Neural progenitor cell (in vitro differentiated cells): Measurements from ENCODE around the gene TWIST1. TPM values are rescaled to one million over a fixed set of nuclear protein-coding genes. Genes with fewer than 3 reads are reported as not detected.

Experiments used
- DNase-seq: peaks from one replicate; pipeline ENCODE4 v3.0.0-alpha.2; 2016; ENCODE audit warnings: low spot score
- H2AFZ ChIP-seq: fragments of 200-600 bp; sonication (generic); replicated peaks from 2 replicates; pipeline ENCODE4 v1.6.1; 2016; ENCODE audit warnings: antibody characterized with exemption
- H3F3A ChIP-seq: fragments of 200-600 bp; sonication (generic); 2 replicates; pipeline ENCODE4 v1.6.1; 2016; ENCODE audit warnings: antibody characterized with exemption, low read depth
- H3K27ac ChIP-seq: fragments of 200-600 bp; sonication (generic); 2 replicates; pipeline ENCODE4 v1.5.1; 2016; ENCODE audit warnings: mild to moderate bottlenecking
- H3K27me3 ChIP-seq: fragments of 200-600 bp; sonication (generic); 2 replicates; pipeline ENCODE4 v1.6.1; 2016; ENCODE audit warnings: mild to moderate bottlenecking, moderate library complexity
- H3K36me3 ChIP-seq: fragments of 200-600 bp; sonication (generic); 2 replicates; pipeline ENCODE4 v1.5.1; 2016
- H3K4me1 ChIP-seq: fragments of 200-600 bp; sonication (generic); 2 replicates; pipeline ENCODE4 v1.6.1; 2016; ENCODE audit warnings: mixed run types
- H3K4me2 ChIP-seq: fragments of 200-600 bp; sonication (generic); 2 replicates; pipeline ENCODE4 v1.6.1; 2016
- H3K4me3 ChIP-seq: fragments of 200-600 bp; sonication (generic); 2 replicates; pipeline ENCODE4 v1.5.1; 2016
- H3K79me2 ChIP-seq: fragments of 200-600 bp; sonication (generic); 2 replicates; pipeline ENCODE4 v1.6.1; 2016; ENCODE audit warnings: low read depth
- H3K9ac ChIP-seq: fragments of 200-600 bp; sonication (generic); 2 replicates; pipeline ENCODE4 v1.6.1; 2016
- H3K9me3 ChIP-seq: fragments of 200-600 bp; sonication (generic); 2 replicates; pipeline ENCODE4 v1.5.1; 2016; ENCODE audit warnings: low read depth
- H4K20me1 ChIP-seq: fragments of 200-600 bp; sonication (generic); 2 replicates; pipeline ENCODE4 v1.6.1; 2016; ENCODE audit warnings: low read depth
- H3K27ac Mint-ChIP-seq: 3 replicates; pipeline ENCODE4 v1.8.0; 2021; ENCODE audit warnings: mixed read lengths
- H3K27me3 Mint-ChIP-seq: 2 replicates; pipeline ENCODE4 v1.8.0; 2022; ENCODE audit warnings: low read depth, mild to moderate bottlenecking, inconsistent platforms, moderate library complexity, mixed read lengths; ENCODE audit not compliant: insufficient read depth
- H3K36me3 Mint-ChIP-seq: 3 replicates; pipeline ENCODE4 v1.8.0; 2021; ENCODE audit warnings: mixed read lengths
- H3K4me1 Mint-ChIP-seq: 3 replicates; pipeline ENCODE4 v1.8.0; 2021; ENCODE audit warnings: mixed read lengths
- H3K4me3 Mint-ChIP-seq: 3 replicates; pipeline ENCODE4 v1.8.0; 2021; ENCODE audit warnings: mild to moderate bottlenecking, moderate library complexity, mixed read lengths
- H3K9me3 Mint-ChIP-seq: 3 replicates; pipeline ENCODE4 v1.8.0; 2020; ENCODE audit warnings: mixed read lengths
- EZH2 ChIP-seq: fragments of 200-600 bp; sonication (generic); IDR thresholded peaks from 2 replicates; pipeline ENCODE4 v1.6.1; 2017; ENCODE audit warnings: antibody characterized with exemption, mild to moderate bottlenecking, moderate library complexity
- EZH2phosphoT487 ChIP-seq: fragments of 200-600 bp; sonication (generic); IDR thresholded peaks from 2 replicates; pipeline ENCODE4 v1.6.1; 2017; ENCODE audit warnings: antibody characterized with exemption
- total RNA-seq: library from RNA; depleted of rRNA; stranded (reverse); fragments of >200 nt; gene quantifications from 2 replicates; pipeline ENCODE4 v1.2.3, GENCODE V29; 2015; ENCODE audit warnings: low replicate concordance
- TF ChIP-seq, protein P1 (sequence below): fragments of 200-600 bp; sonication (generic); IDR thresholded peaks from 2 replicates; pipeline ENCODE4 v1.5.1; 2017; ENCODE audit warnings: antibody characterized with exemption, mild to moderate bottlenecking

The TWIST1 gene
- total RNA-seq, 1 donor from 2014 or later = not detected

DNA sequence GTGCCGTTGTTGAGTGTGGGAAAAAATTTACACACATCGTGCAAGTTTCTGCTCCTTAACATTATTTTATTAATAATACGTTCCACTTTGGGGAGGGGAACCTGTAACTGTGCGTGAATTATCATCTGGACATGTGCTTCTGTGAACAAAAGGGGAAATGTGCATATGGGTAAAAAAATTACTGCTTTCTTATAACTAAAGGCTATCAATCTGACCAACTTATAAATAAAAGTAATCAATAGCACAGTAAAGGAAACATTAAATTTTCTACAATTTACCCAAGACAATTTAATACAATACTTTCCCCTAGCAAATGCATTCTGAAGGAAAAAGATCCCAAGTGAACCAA is 4.5 kb downstream of the TWIST1 start:
- peaks cover 100% of the 10 kb centered on the region for H3K27me3 ChIP-seq
- H3K79me2 ChIP-seq = no peaks in the 10 kb centered on the region
- Mint-ChIP-seq H3K27ac (no peak overlapping the region), H3K4me3 (peak overlapping the region; percentile 46), H3K27me3 (peaks cover 72% of the 10 kb centered on the region), H3K4me1 (peaks cover 13% of the 10 kb centered on the region), H3K36me3 (no peaks in the 10 kb centered on the region), H3K9me3 (no peaks in the 10 kb centered on the region)
- no peak overlapping the region for H3K4me3 ChIP-seq
- peaks cover 24% of the 10 kb centered on the region for H3F3A ChIP-seq
- H3K9ac ChIP-seq = no peak overlapping the region
- no peaks in the 10 kb centered on the region for H3K36me3 ChIP-seq
- H3K4me2 ChIP-seq = no peak overlapping the region
- TF ChIP-seq EZH2 (peak; percentile 17), EZH2phosphoT487 (no peak)
- TF ChIP-seq, protein P1, sequence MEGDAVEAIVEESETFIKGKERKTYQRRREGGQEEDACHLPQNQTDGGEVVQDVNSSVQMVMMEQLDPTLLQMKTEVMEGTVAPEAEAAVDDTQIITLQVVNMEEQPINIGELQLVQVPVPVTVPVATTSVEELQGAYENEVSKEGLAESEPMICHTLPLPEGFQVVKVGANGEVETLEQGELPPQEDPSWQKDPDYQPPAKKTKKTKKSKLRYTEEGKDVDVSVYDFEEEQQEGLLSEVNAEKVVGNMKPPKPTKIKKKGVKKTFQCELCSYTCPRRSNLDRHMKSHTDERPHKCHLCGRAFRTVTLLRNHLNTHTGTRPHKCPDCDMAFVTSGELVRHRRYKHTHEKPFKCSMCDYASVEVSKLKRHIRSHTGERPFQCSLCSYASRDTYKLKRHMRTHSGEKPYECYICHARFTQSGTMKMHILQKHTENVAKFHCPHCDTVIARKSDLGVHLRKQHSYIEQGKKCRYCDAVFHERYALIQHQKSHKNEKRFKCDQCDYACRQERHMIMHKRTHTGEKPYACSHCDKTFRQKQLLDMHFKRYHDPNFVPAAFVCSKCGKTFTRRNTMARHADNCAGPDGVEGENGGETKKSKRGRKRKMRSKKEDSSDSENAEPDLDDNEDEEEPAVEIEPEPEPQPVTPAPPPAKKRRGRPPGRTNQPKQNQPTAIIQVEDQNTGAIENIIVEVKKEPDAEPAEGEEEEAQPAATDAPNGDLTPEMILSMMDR = no peak
- peaks cover 88% of the 10 kb centered on the region for H4K20me1 ChIP-seq
- no peak overlapping the region for H2AFZ ChIP-seq
- H3K4me1 ChIP-seq = peaks cover 10% of the 10 kb centered on the region
- no peak overlapping the region for H3K27ac ChIP-seq
- DNase-seq = no peak
- no peaks in the 10 kb centered on the region for H3K9me3 ChIP-seq

DNA sequence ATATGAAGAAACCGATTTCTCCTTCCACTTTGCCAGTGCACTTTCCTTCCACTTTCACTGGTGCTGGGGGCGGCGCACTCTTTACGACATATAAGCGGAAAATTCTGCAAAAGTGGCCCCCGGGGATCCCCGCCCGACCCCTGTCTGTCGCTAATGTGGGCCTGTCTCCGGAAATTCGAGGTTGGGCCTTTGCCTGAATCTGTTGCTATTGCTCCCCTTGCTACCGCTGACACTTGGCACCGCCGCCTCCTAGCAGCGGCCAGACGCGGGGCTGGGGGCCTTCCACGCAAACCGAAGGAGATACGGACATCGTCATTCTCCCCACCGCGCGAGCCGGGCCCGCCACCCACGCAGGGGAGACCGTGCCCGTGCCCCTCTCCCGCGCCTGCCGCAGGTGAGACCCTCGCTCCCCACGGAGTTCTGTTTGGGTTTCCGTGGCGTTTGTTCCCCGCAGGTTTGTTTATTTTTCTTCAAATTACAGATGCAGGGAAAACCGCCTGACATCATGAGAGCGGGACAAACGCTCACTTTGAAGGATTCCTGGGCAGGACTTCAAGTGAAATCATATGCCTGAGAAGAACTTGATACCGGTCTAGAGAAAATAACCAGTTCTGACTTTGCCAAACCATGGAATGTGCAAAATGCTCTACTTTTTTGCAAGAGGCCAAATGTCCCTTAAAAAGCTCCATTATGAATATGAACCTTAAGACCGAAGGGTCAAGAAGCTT is 5.0 kb downstream of the TWIST1 start:
- no peak overlapping the region for H3K4me3 ChIP-seq
- peaks cover 100% of the 10 kb centered on the region for H3K27me3 ChIP-seq
- peaks cover 19% of the 10 kb centered on the region for H3K4me1 Mint-ChIP-seq
- TF ChIP-seq EZH2phosphoT487 = peak; percentile 88
- TF ChIP-seq EZH2 = peak; percentile 95
- TF ChIP-seq, protein P1 = no peak
- peak; percentile 63 for DNase-seq
- H3K27ac ChIP-seq = no peak overlapping the region
- H3K4me2 ChIP-seq = peak overlapping the region; percentile 21
- no peak overlapping the region for H3K9ac ChIP-seq
- H3K79me2 ChIP-seq = no peaks in the 10 kb centered on the region
- H3K9me3 Mint-ChIP-seq = no peaks in the 10 kb centered on the region
- peaks cover 78% of the 10 kb centered on the region for H3K27me3 Mint-ChIP-seq
- H2AFZ ChIP-seq = no peak overlapping the region
- H3K4me3 Mint-ChIP-seq = peak overlapping the region; percentile 46
- peaks cover 29% of the 10 kb centered on the region for H3F3A ChIP-seq
- no peaks in the 10 kb centered on the region for H3K9me3 ChIP-seq
- H4K20me1 ChIP-seq = peaks cover 89% of the 10 kb centered on the region
- no peak overlapping the region for H3K27ac Mint-ChIP-seq
- H3K36me3 Mint-ChIP-seq = no peaks in the 10 kb centered on the region
- H3K4me1 ChIP-seq = peaks cover 13% of the 10 kb centered on the region
- no peaks in the 10 kb centered on the region for H3K36me3 ChIP-seq

DNA sequence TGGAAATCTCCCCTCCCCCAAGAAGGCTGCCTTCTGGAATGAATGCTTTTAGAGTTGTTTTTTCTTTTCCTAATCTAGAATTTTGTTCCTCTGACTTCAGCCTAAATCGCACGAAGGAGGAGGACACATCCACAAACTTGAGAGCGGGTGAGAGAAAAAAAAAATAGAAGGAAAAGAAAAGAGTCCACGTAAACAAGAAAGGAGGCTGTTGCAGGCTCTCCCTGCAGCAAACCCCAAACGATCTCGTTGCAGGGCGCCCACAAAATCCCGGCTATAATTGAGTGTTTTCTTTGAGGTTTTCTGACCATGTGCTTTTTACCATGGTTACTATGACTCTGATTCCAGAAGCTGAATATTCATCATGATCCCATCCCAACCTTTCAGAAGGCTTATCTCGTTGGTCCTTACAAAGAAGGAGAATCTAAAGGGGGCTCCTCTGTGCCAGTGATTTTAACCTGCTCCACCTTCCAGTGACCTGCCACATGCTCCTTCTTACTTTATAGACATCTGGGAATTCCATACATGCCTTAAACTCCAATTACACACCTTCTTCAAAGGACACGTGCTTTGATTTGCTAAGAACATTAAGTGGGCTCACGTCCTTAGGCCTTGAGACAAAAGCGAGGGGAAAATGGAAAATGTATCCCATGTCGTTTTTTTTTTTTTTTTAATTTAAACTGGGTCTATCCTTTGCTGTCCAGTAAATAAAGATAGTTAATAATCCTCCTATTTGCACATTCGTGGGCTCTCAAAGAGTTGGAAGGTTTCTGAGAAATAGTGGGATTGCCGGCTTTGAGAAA is 5.8 kb downstream of the TWIST1 start:
- peaks cover 100% of the 10 kb centered on the region for H3K27me3 ChIP-seq

More for the DNA sequence above, 5.8 kb downstream of the TWIST1 start:
- H2AFZ ChIP-seq = no peak overlapping the region
- no peak overlapping the region for H3K9ac ChIP-seq
- no peaks in the 10 kb centered on the region for H3K36me3 Mint-ChIP-seq
- H3K4me3 Mint-ChIP-seq = peak overlapping the region; percentile 36
- H4K20me1 ChIP-seq = peaks cover 95% of the 10 kb centered on the region
- no peaks in the 10 kb centered on the region for H3K9me3 ChIP-seq
- H3F3A ChIP-seq = peaks cover 37% of the 10 kb centered on the region
- peaks cover 17% of the 10 kb centered on the region for H3K4me1 ChIP-seq
- H3K4me2 ChIP-seq = no peak overlapping the region
- H3K9me3 Mint-ChIP-seq = no peaks in the 10 kb centered on the region
- TF ChIP-seq EZH2 (no peak), EZH2phosphoT487 (peak; percentile 16)
- TF ChIP-seq, protein P1 = no peak
- H3K4me3 ChIP-seq = no peak overlapping the region
- no peaks in the 10 kb centered on the region for H3K36me3 ChIP-seq
- no peaks in the 10 kb centered on the region for H3K79me2 ChIP-seq
- no peak overlapping the region for H3K27ac Mint-ChIP-seq
- DNase-seq = no peak
- H3K4me1 Mint-ChIP-seq = peaks cover 22% of the 10 kb centered on the region
- peaks cover 85% of the 10 kb centered on the region for H3K27me3 Mint-ChIP-seq
- no peak overlapping the region for H3K27ac ChIP-seq
